BLaER1 (cell line): ENCODE data around the gene IL1RAPL1.
"Not testable (repeated sequence)": the region's sequence is repeated elsewhere in the genome, so short reads cannot be mapped to it uniquely, and the experiment has no call there.

ENCODE experiments used
- H3K27ac ChIP-seq: shearing (Covaris generic); formaldehyde crosslinking; 2 replicates; pipeline ENCODE4 v1.8.1; 2022
- H3K27me3 ChIP-seq: shearing (Covaris generic); formaldehyde crosslinking; 2 replicates; pipeline ENCODE4 v1.8.1; 2022
- H3K36me3 ChIP-seq: shearing (Covaris generic); formaldehyde crosslinking; 2 replicates; pipeline ENCODE4 v1.8.1; 2022
- H3K4me1 ChIP-seq: shearing (Covaris generic); formaldehyde crosslinking; 2 replicates; pipeline ENCODE4 v1.8.1; 2022
- H3K4me2 ChIP-seq: shearing (Covaris generic); formaldehyde crosslinking; 2 replicates; pipeline ENCODE4 v1.8.1; 2022
- H3K4me3 ChIP-seq: shearing (Covaris generic); formaldehyde crosslinking; 2 replicates; pipeline ENCODE4 v1.8.1; 2022
- H3K9ac ChIP-seq: shearing (Covaris generic); formaldehyde crosslinking; 2 replicates; pipeline ENCODE4 v1.8.1; 2022
- H3K9me3 ChIP-seq: shearing (Covaris generic); formaldehyde crosslinking; 2 replicates; pipeline ENCODE4 v1.8.1; 2022
- H4K20me1 ChIP-seq: shearing (Covaris generic); formaldehyde crosslinking; 2 replicates; pipeline ENCODE4 v1.8.1; 2022
- Cebpa-rat ChIP-seq: shearing (Covaris generic); IDR thresholded peaks from 2 replicates; pipeline ENCODE4 v1.8.1; 2022

IL1RAPL1 gene

DNA sequence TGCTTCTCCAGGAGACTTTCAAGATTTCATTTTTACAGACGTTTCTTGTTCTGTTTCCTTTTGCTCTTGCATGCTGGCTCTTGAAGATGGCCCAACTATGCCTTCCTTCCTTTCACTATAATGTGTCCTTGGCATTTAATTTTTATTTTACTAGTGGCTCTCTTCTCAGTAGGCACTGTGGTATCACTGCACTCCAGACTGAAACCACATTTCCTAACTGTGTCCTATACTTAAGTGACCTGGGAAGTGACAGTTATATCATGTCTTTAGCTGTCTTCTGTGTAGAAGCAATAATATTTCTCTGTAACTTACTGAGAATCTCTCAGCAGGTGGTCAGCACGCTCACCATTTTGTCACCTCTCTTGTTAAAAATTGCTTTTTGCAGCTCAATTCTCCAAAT lies 168.9 kb downstream of the IL1RAPL1 start:
- TF ChIP-seq Cebpa-rat: no peak

GRCh38 chrX:28756647-28757046 lies 169.4 kb downstream of the IL1RAPL1 start:
- no peaks in the 10 kb centered on the region for H4K20me1 ChIP-seq
- no peak overlapping the region for H3K4me2 ChIP-seq
- H3K9ac ChIP-seq: no peak overlapping the region
- H3K27me3 ChIP-seq: no peaks in the 10 kb centered on the region
- TF ChIP-seq Cebpa-rat: no peak
- no peaks in the 10 kb centered on the region for H3K4me1 ChIP-seq
- no peak overlapping the region for H3K27ac ChIP-seq
- no peaks in the 10 kb centered on the region for H3K36me3 ChIP-seq
- no peak overlapping the region for H3K4me3 ChIP-seq
- no peaks in the 10 kb centered on the region for H3K9me3 ChIP-seq

More for the DNA sequence above, 168.9 kb downstream of the IL1RAPL1 start:
- no peak overlapping the region for H3K4me2 ChIP-seq
- H3K27ac ChIP-seq: no peak overlapping the region
- H4K20me1 ChIP-seq: no peaks in the 10 kb centered on the region
- no peaks in the 10 kb centered on the region for H3K4me1 ChIP-seq
- no peak overlapping the region for H3K9ac ChIP-seq
- no peaks in the 10 kb centered on the region for H3K36me3 ChIP-seq
- H3K9me3 ChIP-seq: no peaks in the 10 kb centered on the region
- no peak overlapping the region for H3K4me3 ChIP-seq
- H3K27me3 ChIP-seq: no peaks in the 10 kb centered on the region

GRCh38 chrX:28757290-28757689 lies 170.0 kb downstream of the IL1RAPL1 start:
- H3K27me3 ChIP-seq: no peaks in the 10 kb centered on the region
- no peak overlapping the region for H3K27ac ChIP-seq
- no peak overlapping the region for H3K4me3 ChIP-seq
- H3K9ac ChIP-seq: no peak overlapping the region
- H3K4me2 ChIP-seq: no peak overlapping the region
- no peaks in the 10 kb centered on the region for H4K20me1 ChIP-seq
- H3K4me1 ChIP-seq: no peaks in the 10 kb centered on the region
- no peaks in the 10 kb centered on the region for H3K36me3 ChIP-seq
- no peak for TF ChIP-seq Cebpa-rat
- no peaks in the 10 kb centered on the region for H3K9me3 ChIP-seq

DNA sequence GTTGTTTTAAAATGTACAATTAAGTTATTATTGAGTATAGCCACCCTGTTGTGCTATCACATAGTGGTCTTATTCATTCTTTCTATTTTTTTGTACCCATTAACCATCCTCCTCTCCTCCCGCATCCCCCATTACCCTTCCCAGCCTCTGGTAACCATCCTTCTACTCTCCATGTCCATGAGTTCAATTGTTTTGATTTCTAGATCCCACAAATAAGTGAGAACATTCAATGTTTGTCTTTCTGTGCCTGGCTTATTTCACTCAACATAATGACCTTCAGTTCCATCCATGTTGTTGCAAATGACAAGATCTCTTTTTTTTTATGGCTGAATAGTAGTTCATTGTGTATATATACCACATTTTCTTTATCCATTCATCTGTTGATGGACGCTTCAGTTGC lies 179.3 kb downstream of the IL1RAPL1 start:
- not testable (repeated sequence) for H4K20me1 ChIP-seq, H3K27me3 ChIP-seq, H3K9ac ChIP-seq, H3K4me3 ChIP-seq, H3K4me2 ChIP-seq, H3K36me3 ChIP-seq, H3K4me1 ChIP-seq, H3K27ac ChIP-seq, H3K9me3 ChIP-seq

DNA sequence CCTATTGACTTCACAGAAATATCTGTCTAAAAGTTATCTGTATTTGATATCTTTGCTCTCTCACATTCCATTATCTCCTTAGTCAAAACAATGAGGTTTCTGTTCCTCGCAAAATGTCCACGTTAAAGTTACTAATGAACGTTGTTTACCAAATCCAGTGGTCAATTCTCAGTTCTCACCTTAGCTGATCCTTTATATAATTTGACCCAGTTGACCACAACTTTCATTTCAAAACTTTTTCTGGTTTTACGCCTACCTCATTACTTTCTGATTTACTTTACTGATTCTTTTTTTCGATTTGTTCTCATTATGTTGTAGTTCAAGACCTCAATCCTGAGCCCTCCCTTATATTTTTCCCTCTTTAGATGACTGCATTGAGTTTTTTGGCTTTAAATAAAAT lies 186.6 kb downstream of the IL1RAPL1 start:
- Histone ChIP-seq H3K4me2 (no peak overlapping the region), H3K9ac (no peak overlapping the region), H3K9me3 (no peaks in the 10 kb centered on the region), H4K20me1 (no peaks in the 10 kb centered on the region), H3K27me3 (no peaks in the 10 kb centered on the region), H3K27ac (no peak overlapping the region), H3K4me3 (no peak overlapping the region), H3K36me3 (no peaks in the 10 kb centered on the region), H3K4me1 (no peaks in the 10 kb centered on the region)
- TF ChIP-seq Cebpa-rat: no peak

- Histone ChIP-seq H3K36me3 (no peaks in the 10 kb centered on the region), H3K9me3 (no peaks in the 10 kb centered on the region), H3K27me3 (no peaks in the 10 kb centered on the region), H3K4me3 (no peak overlapping the region), H4K20me1 (no peaks in the 10 kb centered on the region), H3K27ac (no peak overlapping the region), H3K4me1 (no peaks in the 10 kb centered on the region), H3K9ac (no peak overlapping the region), H3K4me2 (no peak overlapping the region)
- TF ChIP-seq Cebpa-rat: no peak
Observed at GRCh38 chrX:28787206-28787605, 200.0 kb downstream of the IL1RAPL1 start.

DNA sequence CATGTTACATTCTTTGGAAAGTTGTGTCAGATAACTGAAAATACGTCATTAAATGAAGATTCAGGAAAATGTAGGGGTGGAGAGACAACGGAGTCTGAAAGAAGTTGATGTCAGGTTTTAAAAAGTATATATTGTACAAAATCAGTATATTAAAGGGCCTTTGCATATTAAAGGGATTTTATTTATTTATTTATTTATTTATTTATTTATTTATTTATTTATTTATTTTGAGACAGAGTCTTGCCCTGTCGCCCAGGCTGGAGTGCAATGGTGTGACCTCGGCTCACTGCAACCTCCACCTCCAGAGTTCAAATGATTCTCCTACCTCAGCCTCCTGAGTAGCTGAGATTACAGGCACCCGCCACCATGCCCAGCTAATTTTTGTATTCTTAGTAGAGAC lies 213.4 kb downstream of the IL1RAPL1 start:
- not testable (repeated sequence) for H3K9ac ChIP-seq, H3K4me2 ChIP-seq, H3K27ac ChIP-seq, H3K27me3 ChIP-seq, H4K20me1 ChIP-seq, H3K36me3 ChIP-seq, H3K4me1 ChIP-seq, H3K4me3 ChIP-seq
- peaks cover 12% of the 10 kb centered on the region; the same call in 1 of the 2 replicates for H3K9me3 ChIP-seq

GRCh38 chrX:28802625-28803024 lies 215.4 kb downstream of the IL1RAPL1 start:
- Histone ChIP-seq H3K36me3 (no peaks in the 10 kb centered on the region), H3K27me3 (no peaks in the 10 kb centered on the region), H3K9ac (no peak overlapping the region), H3K4me2 (no peak overlapping the region), H3K4me1 (no peaks in the 10 kb centered on the region), H3K9me3 (no peaks in the 10 kb centered on the region; the same call in 1 of the 2 replicates), H3K27ac (no peak overlapping the region), H4K20me1 (no peaks in the 10 kb centered on the region), H3K4me3 (no peak overlapping the region)
- no peak for TF ChIP-seq Cebpa-rat

- H3K4me2 ChIP-seq: no peak overlapping the region
- no peaks in the 10 kb centered on the region for H3K4me1 ChIP-seq
- H3K9me3 ChIP-seq: no peaks in the 10 kb centered on the region
- H3K9ac ChIP-seq: no peak overlapping the region
- H4K20me1 ChIP-seq: no peaks in the 10 kb centered on the region
- H3K27ac ChIP-seq: no peak overlapping the region
- H3K36me3 ChIP-seq: no peaks in the 10 kb centered on the region
- no peak for TF ChIP-seq Cebpa-rat
- no peak overlapping the region for H3K4me3 ChIP-seq
- H3K27me3 ChIP-seq: no peaks in the 10 kb centered on the region
Observed at GRCh38 chrX:28835991-28836390, 248.7 kb downstream of the IL1RAPL1 start.

GRCh38 chrX:28843817-28844216 lies 256.6 kb downstream of the IL1RAPL1 start:
- Histone ChIP-seq H3K27ac (no peak overlapping the region), H4K20me1 (no peaks in the 10 kb centered on the region), H3K4me1 (no peaks in the 10 kb centered on the region), H3K27me3 (no peaks in the 10 kb centered on the region), H3K4me3 (no peak overlapping the region), H3K36me3 (no peaks in the 10 kb centered on the region), H3K4me2 (no peak overlapping the region), H3K9me3 (no peaks in the 10 kb centered on the region), H3K9ac (no peak overlapping the region)
- TF ChIP-seq Cebpa-rat: no peak

- Histone ChIP-seq H4K20me1 (no peaks in the 10 kb centered on the region), H3K27me3 (no peaks in the 10 kb centered on the region), H3K9me3 (no peaks in the 10 kb centered on the region), H3K36me3 (no peaks in the 10 kb centered on the region), H3K4me3 (no peak overlapping the region), H3K4me2 (no peak overlapping the region), H3K27ac (no peak overlapping the region), H3K9ac (no peak overlapping the region), H3K4me1 (no peaks in the 10 kb centered on the region)
- no peak for TF ChIP-seq Cebpa-rat
Observed at GRCh38 chrX:28847423-28847822, 260.2 kb downstream of the IL1RAPL1 start.
